Activated CD8-positive, alpha-beta memory T cell treated with anti-CD3 and anti-CD28 coated beads, Interleukin-2, amount 50 U/mL, for 1 hour (primary cell): ENCODE measurements around the gene CCL4.

Experiments
- DNase-seq: peaks from one replicate; pipeline ENCODE4 v3.0.0-alpha.2; 2020; ENCODE audit errors: extremely low read depth

CCL4 gene

DNA sequence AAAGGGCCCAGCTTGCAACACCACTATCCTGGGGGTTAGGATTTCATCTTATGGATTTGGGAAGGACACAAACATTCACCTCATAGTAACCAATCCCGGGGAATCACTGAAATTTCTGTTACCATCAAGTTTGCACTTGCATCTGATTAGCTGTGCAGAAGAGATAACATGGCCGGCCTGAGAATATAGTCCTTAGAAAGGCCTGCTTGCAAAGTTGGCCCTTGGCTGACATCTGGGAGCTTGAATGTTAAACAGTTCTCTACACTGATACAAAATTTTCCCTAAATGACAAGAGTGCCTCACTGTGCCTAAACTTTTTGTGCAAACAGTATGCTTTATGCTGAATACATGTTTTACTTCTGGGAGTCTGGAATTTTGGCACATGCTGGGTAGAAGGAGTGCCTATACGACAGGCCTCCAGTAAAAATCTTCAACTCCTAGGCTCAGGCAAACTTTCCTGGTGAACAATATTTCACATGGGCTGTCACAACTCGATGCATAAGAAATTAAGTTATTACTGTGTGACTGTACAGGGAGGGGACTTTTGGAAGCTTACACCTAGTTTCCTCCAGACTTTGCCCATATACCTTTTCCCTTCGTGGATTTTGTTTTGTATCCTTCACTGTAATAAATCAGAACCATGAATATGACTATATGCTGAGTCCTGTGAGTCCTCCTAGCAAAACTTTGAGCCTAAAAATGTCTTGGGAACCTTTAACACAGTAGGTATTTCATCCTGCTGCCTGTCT lies 41.5 kb downstream of the CCL4 start:
- DNase-seq, result no peak

GRCh38 chr17:36147601-36148000 lies 44.0 kb downstream of the CCL4 start:
- no peak for DNase-seq

- peak; percentile 14 for DNase-seq
These were observed 45.1 kb downstream of the CCL4 start for GRCh38 chr17:36148559-36149295.

GRCh38 chr17:36149296-36149820 lies 45.7 kb downstream of the CCL4 start:
- DNase-seq, result no peak

DNA sequence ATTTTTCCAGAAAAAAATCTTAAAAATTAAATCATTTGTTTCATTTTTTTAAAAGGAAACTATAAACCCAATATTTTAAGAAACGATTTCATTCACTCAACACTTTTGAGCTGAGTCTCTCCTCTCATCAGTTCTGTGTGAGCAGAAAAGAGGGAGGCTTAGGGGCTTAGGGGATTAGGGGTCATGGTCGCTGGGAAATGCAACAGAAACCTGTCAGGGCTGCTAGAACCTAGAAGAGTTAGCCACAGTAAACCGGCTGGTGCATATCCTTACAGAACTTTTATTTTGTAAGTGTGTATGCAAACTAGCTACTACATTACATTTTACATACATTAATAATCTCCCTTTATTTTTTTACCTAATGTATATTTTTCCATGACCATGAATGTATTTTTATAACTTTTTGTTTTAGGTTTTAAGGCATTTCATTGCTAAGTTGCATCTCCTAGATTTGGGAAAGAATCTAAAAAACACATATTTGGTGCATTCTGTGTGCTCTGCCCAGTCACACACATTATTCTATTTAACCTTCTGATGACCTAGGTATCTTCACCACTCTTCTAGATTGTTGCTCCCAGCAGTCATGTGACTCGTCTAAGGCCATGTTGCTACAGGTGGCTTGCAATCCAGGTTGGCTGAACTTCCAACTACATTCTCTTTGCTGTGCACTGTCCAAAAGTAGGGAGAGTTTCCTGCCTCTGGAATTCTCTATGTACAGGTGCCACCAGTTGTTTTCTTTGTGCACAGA lies 48.4 kb downstream of the CCL4 start:
- no peak for DNase-seq

GRCh38 chr17:36152639-36153120 lies 49.1 kb downstream of the CCL4 start:
- no peak for DNase-seq

DNA sequence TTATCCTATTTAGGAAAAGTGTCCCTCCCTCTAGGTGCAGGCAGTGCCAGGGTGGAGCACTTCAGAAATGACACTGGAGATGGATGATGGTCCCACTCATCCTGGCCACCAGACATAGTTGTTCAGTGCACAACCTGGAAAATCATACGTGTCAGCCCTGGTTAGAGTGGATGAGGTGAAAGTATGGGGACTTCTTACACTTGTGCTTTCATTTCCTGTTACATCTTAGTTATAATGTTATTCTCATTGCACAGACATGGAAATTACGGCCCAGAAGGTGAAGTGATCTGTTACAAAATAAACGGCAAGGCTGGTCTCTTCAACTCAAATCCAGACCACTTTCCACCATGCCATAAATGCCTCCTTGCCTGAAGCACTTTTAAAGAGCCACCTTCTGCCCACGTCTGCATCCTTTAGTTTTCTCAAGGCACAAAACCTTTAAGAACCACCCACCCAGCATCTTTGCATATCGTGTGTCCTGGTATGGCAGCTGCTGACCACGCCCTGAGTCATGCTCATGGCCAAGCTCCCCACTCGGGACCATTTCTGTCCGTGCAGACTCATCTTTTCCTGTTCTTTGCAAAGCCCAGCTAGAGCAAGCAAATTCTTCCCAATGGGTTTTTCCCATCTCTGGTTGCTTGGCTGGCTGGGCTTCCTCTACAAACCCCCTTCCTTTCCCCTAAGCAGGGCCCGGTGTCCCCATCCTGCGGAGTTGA lies 50.4 kb downstream of the CCL4 start:
- DNase-seq, result no peak
